Skin of body (tissue), 2 donors: ENCODE results near the gene CEP78. TPM values are rescaled to one million over a fixed set of nuclear protein-coding genes. Genes with fewer than 3 reads are reported as not detected.

Source experiments
- DNase-seq: peaks from one replicate; lab custom pipeline; 2025; lab: John Stamatoyannopoulos, UW
- total RNA-seq: library from RNA; depleted of rRNA; stranded (reverse); fragments of >200 nt; gene quantifications from one replicate; pipeline ENCODE4 v1.2.3, GENCODE V29; 2014

Gene CEP78
- total RNA-seq, 1 donor from 2014 or later: 22.7 TPM

- DNase-seq: no peak
Observed at GRCh38 chr9:78286125-78286524, 50.2 kb downstream of the CEP78 start.

GRCh38 chr9:78286946-78287388 is 51.1 kb downstream of the CEP78 start:
- no peak for DNase-seq

GRCh38 chr9:78288214-78288892 is 52.5 kb downstream of the CEP78 start:
- DNase-seq: no peak

GRCh38 chr9:78289474-78289873 is 53.6 kb downstream of the CEP78 start:
- no peak for DNase-seq

- no peak for DNase-seq
Observed at GRCh38 chr9:78291240-78291925, 55.5 kb downstream of the CEP78 start.

DNA sequence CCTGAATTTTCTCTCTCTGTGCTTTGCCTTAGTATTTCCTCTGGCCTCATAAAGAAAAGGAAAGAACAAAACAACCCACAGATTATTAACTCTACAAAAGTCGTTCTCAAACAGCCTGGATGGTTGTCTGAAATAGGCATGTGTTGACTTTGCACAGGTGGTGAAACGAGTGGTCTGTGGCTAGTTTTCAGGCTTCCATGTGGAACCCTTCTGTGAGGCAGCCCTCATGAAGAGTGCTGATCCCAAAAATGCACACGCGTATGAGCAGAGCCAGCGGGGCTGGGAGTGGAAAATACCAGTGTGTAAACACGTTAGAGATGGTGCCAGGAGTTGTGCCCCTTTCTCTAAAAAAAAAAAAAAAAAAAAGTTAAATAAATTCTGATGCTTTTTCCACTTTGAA is 56.2 kb downstream of the CEP78 start:
- no peak for DNase-seq

DNA sequence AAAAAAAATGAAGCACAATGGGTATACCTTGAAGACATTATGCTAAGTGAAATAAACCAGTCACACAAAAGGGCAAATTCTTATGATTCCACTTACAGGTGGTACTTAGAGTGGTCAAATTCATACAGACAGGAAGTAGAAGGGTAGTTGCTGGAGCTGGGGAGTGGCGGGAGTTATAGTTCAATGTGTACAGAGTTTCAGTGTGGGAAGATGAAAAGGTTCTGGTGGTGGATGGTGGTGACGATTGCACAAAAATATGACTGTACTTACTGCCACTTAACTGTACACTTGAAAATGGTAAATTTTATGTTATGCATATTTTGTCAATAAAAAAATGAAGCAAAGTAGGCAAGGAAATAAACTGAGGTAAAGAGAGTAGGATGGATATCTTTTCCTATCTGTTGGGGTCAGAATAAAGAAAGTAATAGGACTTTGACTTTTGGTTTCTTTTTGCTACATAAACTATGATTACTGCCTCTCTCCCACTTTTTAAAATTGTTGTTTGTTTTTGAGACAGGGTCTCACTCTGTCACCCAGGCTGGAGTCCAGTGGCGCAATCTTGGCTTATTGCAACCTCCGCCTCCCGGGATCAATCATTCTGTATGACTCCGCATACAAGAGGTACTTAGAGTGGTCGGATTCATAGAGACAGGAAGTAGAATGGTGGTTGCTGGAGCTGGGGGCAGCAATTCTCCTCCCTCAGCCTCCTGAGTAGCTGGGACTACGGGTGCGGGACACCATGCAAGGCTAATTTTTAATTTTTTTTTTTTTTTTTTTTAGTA is 57.0 kb downstream of the CEP78 start:
- DNase-seq: no peak

DNA sequence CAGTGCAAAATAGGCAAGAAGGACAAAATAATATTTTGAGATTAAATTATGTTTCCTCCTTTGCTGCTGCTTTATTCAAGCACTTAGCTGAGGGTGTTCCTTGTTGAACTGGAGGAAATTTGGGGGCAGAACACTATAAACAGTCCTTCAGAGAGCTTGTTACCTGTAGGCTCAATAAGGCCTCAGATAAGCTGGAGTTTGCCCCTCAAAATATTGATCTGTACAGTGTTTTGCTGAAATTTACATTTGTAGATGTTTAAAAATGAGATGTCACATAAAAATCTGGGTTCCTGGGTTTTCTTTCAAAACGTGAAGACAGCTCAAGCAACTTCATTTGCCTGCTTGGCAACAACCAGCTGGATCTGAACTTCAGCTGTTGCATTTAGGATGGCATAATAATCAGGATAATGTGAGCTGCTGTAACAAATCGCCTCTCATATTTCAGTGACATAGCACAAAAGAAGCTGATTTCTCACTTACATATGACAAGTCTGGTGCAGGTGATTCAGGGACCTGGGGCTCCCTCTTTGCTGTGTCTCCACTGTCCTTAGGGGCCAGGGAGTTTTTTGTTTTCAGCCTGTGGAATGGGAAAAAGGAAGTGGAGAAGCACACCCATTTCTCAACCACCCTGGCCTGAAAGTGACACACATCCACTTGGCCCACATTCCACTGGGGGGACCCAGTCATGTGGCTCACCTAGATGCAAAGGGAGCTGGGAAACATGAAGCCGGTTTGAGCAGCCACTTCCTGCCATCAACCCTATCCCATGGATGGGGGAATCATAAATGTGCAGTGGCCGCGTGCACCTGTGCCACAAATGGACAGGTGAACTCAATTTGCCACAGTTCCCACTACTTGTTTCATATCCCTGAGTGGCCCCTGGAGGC is 58.7 kb downstream of the CEP78 start:
- DNase-seq: no peak

DNA sequence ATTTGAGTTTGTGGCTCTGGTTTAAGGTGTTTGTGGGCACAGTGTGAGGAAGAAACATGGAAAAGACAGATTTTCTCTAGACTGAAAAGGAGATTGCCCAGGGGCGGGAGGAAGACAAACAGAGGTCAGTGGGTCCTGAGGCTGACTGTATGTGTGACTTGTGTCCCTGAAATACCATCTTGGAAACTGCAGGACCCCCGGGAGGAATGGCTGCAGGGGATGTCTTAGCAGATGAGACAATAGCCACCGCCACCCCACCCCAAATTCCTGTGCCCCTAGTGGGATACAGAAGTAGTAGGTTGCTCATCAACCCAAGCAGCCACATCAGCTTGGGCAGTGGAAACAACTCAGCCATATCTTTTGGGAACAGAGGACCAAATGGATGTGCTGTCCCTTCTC is 59.3 kb downstream of the CEP78 start:
- DNase-seq: no peak

- no peak for DNase-seq
Observed at GRCh38 chr9:78295731-78296130, 59.9 kb downstream of the CEP78 start.

DNA sequence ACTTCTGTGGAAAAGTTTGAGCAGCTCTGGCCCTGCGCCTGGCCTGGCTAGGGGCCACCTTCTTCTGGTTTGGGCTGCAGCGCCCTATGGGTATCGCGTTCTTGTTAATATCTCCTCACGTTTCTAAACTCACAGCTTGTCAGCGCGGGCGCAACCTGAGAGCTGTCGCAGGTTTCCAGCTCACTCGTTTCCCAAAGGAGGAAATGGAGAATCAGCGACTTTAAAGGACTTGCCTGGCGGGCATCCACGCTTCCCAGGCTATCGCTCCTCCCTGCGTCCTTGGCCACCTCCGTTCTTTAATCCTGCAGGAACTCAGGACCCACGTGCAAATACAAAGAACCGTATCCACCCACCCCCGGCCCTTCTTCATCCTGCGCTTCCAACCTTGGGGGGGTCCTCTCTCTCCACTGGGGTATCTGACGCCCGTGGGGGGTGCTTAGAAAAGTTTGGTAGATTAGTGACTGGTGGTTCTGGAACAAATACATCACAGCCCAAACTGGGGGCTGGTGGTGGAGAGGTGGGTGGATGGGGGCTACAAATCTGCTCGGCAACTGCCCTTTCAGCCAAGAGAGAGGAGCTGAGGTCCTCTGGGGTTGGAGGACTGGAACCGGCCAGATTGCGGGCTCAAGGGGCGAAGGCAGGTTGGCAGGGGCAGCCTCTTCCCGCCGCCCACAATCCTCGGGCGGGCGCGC is 60.5 kb downstream of the CEP78 start:
- DNase-seq: no peak

GRCh38 chr9:78296893-78297671 is 61.2 kb downstream of the CEP78 start, which contains the start of gene PSAT1:
TSS of gene PSAT1 (plus strand) at chr9:78297125. CDS start at chr9:78297211, 86 bp downstream.
- DNase-seq: peak; percentile 94

- no peak for DNase-seq
Observed at GRCh38 chr9:78297672-78297961, 61.7 kb downstream of the CEP78 start.

DNA sequence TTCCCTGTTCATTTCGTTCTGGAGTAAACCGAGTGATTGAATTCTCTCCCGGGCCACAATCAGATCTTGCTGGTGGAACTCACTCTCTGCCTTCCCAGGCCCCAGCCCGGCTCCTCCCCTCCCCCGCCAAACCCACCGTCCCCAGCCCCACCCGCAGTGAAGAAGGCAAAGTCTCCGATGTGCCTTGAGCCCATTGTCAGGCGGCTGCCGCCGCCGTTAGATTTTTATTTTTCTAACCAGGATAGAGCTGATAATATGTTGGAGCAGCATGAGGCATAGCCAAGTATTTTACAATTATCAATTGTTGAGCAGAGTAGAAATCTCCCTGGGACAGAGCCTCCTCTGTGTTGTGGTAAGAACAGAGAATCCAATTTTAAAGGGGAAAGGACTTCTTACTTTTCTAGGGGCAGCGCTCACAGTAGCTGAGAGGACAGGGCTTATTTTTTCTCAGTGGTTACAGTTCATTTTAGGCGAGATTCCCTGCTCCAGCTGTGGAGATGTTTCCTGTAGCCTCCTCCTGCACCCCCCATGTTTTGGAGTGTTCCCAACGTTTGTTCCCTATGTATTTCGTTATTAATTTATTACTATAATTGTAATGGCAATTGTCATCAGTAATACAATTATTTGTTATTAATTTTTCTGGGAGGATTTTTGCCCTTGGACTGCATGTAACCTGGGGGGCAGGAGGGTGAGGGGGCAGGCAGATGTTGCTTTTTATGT is 62.3 kb downstream of the CEP78 start:
- no peak for DNase-seq

DNA sequence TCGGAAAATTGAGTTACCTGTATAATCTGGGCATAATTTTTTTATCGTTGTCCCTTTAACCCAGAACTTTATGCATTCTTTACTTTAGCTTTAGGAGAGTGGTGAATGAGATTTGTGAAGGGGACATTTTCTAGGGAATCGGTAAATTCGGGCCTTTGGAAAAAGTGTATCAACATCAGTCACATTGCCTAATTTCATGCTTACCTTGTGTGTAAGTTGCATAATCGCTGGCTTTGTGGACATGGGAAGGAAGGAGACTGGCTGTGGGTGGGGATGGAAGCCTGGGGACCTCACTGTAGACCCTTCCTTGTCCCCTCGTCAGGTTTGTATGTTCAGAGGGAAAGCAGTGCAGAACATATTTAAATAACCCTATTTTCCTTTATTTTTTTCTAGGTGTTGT is 64.3 kb downstream of the CEP78 start:
- DNase-seq: no peak

DNA sequence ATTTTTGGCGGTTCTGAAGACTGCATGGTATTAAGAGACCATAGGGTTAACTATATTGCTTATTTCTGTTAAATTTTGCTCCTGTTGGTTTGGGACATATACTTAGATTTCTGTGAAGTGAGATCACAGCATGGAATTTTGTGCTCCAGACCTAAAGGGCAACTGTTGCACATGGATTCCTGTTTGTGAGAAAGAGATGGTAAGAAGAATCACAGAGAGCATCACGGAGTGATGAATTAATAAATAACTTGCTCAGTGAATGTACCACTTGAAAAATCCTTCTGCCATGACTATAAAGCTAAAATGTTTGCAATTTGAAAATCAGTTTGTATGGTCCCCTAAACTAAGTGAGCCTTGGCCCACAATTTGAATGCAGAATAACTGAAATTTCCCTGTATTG is 65.6 kb downstream of the CEP78 start:
- DNase-seq: no peak

GRCh38 chr9:78303377-78304062 is 67.6 kb downstream of the CEP78 start:
- DNase-seq: no peak

- DNase-seq: no peak
Observed at GRCh38 chr9:78304357-78304756, 68.5 kb downstream of the CEP78 start.
